D721Med (cell line): ENCODE results near the gene EGFLAM.

Source experiments
- DNase-seq: peaks from one replicate; pipeline ENCODE4 v3.0.0; 2011; ENCODE audit warnings: low spot score; ENCODE audit not compliant: insufficient read length
- FAIRE-seq: peaks from 2 replicates; lab custom pipeline; 2011; peaks lifted over from hg19 to GRCh38; lab: Jason Lieb, UNC
- TF ChIP-seq, protein P1 (sequence below): IDR thresholded peaks from 2 replicates; pipeline ENCODE4 v1.5.1; 2012; ENCODE audit warnings: mild to moderate bottlenecking, control low read depth; ENCODE audit not compliant: insufficient read depth; ENCODE audit errors: missing control alignments

EGFLAM gene

DNA sequence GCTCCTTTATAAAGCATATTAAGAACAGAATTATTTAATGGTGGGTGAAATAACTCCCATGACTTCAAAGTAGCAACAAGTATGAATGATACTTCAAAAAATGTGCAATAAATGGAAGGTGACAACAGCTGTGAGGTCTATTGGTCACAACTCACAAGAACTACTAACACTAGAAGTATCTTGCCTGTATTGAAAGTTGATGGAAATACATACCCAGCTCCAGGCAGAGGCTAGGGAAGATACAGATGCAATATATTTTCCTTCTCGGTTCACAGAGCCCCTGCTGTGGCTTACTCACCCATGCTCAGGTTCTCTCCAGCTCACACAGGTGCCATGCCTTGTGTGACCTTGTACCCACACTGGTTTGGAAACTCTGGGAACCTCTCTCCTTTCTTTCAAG is 164.3 kb downstream of the EGFLAM start:
- FAIRE-seq (no peak), DNase-seq (no peak)
- TF ChIP-seq, protein P1, sequence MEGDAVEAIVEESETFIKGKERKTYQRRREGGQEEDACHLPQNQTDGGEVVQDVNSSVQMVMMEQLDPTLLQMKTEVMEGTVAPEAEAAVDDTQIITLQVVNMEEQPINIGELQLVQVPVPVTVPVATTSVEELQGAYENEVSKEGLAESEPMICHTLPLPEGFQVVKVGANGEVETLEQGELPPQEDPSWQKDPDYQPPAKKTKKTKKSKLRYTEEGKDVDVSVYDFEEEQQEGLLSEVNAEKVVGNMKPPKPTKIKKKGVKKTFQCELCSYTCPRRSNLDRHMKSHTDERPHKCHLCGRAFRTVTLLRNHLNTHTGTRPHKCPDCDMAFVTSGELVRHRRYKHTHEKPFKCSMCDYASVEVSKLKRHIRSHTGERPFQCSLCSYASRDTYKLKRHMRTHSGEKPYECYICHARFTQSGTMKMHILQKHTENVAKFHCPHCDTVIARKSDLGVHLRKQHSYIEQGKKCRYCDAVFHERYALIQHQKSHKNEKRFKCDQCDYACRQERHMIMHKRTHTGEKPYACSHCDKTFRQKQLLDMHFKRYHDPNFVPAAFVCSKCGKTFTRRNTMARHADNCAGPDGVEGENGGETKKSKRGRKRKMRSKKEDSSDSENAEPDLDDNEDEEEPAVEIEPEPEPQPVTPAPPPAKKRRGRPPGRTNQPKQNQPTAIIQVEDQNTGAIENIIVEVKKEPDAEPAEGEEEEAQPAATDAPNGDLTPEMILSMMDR: no peak

DNA sequence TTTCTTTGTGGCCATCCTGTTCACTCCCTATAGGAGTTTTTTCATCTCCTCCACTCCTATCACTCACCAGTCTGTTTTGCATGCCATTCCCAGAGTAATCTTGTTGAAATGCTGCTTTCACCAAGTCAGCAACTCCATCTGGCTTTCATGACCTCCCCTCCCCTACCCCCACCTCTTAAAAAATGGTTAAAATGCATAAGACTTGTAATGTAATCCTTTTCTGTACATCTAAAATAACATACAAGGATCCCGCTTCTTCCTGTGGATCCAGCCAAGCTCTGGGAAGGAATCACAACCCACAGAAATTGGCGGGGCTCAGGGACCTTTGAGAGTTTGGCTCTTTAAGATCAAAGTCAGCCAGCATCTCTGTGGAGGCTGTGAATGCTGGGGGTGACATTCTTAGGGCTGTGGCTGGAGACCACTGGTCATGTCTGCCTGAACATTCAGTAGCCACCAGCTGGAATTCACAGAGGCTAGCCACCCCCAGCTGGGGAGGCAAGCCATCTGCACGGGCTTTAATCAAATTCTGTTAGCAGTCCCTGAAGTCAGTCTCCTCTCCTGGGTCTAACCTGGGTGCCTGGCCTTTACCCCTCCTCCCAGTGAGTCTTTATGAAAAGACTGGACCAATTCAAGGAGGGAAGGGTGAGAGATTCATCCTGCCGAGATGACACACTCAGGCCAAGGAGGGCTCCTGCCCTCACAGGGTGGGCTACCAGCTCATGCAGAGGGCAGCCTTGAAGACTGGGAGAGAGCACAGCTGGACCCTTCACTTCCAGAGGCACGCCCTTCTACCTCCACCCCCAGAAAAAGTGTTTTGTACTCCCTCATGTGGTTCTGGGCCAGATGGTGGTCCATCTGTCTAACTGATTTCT is 165.2 kb downstream of the EGFLAM start:
- no peak for FAIRE-seq
- DNase-seq: no peak
- TF ChIP-seq, protein P1: no peak

- TF ChIP-seq, protein P1: no peak
- FAIRE-seq (no peak), DNase-seq (no peak)
Measured at GRCh38 chr5:38424148-38425060, 166.0 kb downstream of the EGFLAM start.

GRCh38 chr5:38426490-38426889 is 168.1 kb downstream of the EGFLAM start:
- TF ChIP-seq, protein P1: no peak
- FAIRE-seq (no peak), DNase-seq (no peak)

DNA sequence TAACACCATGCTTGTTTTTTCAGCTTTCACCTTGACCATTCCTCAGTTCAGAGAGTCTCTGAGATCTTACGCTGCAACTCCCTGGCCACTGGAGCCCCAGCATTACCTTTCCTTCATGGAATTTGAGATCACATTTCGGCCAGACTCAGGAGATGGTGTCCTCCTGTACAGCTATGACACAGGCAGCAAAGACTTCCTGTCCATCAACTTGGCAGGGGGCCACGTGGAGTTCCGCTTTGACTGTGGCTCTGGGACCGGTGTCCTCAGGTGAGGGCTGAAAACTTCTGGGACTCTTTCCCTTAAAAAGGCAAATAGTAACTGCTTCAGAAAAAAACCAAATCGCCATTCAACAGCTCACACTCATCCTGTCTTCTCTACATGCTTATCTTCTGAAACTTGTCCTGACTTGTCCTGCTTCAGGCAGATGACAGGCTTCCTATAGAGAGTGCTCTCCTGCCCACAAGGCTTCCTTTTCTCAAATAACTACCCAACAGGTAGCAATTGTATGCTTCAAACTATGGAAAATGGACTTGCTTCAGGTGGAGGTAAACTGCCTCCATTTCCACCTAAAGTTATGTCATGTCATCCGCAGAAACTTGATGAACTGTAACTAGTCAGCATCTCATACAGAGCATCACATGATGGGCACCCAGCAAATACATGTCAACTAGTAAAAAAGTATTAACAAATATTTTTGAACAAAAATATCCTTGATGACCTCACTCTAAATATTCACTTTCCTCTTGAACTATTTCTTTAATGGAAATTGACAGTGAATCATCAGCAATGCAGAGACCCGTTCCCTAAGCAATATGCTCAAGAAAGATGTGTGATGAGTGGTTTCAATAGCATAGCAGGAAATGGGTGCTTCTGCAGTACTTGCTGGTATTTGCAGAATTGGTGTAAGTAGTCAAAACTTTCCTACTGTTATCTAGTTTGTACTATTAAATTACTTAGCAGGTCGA is 168.9 kb downstream of the EGFLAM start:
- TF ChIP-seq, protein P1: no peak
- FAIRE-seq (no peak), DNase-seq (no peak)

DNA sequence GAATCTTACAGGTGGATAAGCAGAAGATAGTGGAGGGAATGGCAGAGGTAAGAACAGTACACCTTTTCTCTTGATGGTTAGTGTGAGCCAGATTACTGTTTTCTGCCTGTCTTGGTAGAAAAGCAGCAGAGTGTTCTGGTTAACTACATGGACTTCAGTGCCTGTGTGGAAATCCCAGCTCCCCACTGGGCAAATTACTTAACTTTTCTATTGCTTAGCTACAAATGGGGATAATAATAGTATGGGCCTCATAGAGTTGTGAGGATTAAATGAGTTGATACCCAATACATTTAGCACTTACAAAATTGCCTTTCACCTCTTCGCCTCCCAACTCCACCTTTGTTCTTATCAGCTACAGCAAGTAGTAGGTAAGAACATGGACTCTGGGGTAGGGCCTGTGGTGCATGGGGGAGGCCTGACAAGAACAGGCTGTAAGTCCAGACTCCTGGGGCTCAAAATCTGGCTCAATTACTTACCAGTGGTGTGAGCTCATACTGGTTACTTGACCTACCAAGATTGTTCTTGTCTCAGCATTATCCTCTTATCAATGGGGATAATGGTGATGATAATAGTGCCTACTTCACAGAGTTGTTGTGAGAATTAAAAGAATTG is 173.0 kb downstream of the EGFLAM start:
- DNase-seq (no peak), FAIRE-seq (no peak)
- TF ChIP-seq, protein P1: no peak
